Activated CD8-positive, alpha-beta memory T cell treated with anti-CD3 and anti-CD28 coated beads, Interleukin-2, amount 50 U/mL, for 24 hours (primary cell): Measurements from ENCODE around the gene MIF.
"Not testable (repeated sequence)": the region's sequence is repeated elsewhere in the genome, so short reads cannot be mapped to it uniquely, and the experiment has no call there.

Source experiments
- DNase-seq: peaks from one replicate; pipeline ENCODE4 v3.0.0-alpha.2; 2020; ENCODE audit errors: extremely low read depth

MIF gene

GRCh38 chr22:23877566-23877965 lies 16.6 kb upstream of the MIF start:
- no peak for DNase-seq

- DNase-seq: no peak
Measured at GRCh38 chr22:23878219-23878618, 16.0 kb upstream of the MIF start.

DNA sequence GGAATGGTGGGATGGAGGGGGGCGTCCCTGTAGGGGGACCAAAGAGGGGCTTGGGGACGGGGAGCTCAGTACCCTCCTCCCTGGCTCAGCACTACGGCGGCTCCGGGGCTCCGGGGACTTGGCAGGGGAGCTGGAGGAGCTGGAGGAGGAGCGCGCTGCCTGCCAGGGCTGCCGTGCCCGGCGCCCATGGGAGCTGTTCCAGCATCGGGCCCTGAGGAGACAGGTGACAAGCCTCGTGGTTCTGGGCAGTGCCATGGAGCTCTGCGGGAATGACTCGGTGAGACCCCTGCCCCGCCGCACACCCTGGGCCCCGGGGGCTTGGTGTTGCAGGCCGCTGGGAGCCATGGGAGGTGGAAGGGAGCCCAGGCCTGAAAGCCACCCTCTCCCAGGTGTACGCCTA lies 11.8 kb upstream of the MIF start:
- DNase-seq: no peak

DNA sequence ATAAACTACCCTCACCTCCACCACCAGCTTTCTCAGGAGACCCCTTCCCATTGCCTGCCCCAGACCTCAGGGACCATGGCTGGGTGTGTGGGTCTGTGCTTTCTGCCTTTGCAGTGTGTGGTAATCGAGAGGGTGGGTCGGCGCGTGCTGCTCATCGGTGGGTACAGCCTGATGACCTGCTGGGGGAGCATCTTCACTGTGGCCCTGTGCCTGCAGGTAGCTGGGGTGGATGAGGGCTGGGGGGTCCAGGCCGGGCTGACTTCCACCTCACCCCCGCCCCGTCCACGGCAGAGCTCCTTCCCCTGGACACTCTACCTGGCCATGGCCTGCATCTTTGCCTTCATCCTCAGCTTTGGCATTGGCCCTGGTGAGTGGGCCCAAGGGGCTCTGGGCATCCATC lies 10.5 kb upstream of the MIF start:
- DNase-seq: no peak

DNA sequence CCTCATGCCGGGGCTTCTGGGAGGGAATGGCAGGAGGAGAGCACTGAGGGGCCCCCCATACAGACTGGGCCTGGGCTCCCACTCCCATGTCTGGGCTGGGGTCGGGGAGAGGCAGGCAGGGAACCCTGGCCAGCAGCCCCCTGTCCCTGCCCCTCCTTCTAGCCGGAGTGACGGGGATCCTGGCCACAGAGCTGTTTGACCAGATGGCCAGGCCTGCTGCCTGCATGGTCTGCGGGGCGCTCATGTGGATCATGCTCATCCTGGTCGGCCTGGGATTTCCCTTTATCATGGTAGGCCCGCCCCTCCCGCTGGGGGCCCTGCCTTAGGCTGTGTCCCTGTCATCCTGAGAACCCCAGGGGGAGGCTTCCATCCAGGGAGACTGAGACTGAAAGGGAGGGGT lies 10.0 kb upstream of the MIF start:
- DNase-seq: no peak

DNA sequence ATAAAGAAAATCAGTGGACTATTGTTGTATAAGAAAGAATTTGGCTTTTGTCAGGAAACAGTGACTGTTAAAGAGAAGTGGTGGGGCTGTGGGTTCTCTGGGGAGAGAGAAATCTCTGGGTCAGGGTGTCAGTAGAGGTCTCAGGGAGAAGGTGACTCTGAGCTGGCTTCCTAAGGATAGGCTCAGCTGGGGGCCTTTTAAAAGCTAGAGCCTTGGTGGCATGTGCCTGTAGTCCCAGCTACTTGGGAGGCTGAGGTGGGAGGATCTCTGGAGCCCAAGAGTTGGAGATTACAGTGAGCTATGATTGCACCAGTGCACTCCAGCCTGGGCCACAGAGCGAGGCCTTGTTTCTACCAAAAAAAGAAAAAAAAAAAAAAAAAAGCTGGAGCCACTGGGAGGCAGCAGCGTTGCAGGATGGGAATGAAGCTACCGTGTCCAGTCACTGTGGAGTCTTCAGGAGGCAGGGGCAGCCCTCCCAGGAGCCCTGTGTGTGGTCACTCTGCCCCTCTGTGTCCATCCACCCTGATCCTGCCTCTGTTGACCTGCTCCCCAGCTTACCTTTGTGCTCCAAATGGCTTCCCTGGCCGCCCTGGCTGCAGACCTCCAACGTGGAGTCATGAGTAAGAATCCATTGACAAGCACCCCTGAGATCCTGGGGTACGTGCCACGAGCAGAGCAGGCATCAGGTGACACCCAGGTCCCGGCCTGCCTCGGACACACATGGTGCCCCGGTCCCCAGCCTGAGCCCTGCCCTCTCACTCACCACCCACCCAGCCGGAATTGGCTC lies 5.4 kb upstream of the MIF start:
- DNase-seq: no peak

GRCh38 chr22:23889620-23890019 lies 4.6 kb upstream of the MIF start:
- no peak for DNase-seq

DNA sequence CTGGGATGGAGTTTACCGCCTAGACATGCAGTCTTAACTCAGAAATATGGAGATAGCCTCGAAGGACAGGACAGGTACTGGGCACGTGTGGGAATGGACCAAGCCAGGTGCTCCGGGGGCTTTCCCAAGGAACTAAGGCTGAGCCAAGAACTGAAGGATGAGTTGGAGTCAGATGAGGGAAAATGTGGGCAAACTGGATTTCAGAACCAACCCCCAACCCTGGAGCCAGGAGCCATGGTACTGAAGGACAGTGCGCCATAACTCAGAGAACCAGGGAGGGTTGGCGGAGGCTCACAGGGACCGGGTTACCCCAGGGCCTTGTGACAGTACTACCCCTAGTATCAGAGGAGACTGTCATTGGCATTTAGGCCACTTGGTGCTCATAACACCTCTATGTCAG lies 2.5 kb upstream of the MIF start:
- DNase-seq: no peak

DNA sequence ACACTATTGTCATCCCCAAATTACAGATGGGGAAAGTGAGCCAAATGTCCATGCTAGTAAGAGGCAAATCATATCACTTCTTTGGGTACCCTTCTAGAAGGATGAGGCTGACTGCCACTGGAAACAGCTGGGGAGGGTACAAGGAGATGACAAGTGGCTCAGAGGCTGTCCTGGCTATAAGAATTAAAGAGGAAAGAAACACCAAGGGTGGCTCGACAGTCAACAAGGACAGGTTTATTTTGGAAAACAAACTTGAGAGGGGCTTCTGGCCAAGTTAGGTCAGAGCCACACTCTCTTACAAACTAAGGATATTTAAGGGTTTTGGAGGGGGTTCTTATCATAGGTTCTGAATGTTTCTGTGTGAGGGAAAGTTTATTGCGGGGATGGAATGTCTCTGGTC lies 2.1 kb upstream of the MIF start:
- DNase-seq: no peak

GRCh38 chr22:23892706-23893105 lies 1.5 kb upstream of the MIF start:
- no peak for DNase-seq

GRCh38 chr22:23893121-23893944 lies 850 bp upstream of the MIF start:
- no peak for DNase-seq

DNA sequence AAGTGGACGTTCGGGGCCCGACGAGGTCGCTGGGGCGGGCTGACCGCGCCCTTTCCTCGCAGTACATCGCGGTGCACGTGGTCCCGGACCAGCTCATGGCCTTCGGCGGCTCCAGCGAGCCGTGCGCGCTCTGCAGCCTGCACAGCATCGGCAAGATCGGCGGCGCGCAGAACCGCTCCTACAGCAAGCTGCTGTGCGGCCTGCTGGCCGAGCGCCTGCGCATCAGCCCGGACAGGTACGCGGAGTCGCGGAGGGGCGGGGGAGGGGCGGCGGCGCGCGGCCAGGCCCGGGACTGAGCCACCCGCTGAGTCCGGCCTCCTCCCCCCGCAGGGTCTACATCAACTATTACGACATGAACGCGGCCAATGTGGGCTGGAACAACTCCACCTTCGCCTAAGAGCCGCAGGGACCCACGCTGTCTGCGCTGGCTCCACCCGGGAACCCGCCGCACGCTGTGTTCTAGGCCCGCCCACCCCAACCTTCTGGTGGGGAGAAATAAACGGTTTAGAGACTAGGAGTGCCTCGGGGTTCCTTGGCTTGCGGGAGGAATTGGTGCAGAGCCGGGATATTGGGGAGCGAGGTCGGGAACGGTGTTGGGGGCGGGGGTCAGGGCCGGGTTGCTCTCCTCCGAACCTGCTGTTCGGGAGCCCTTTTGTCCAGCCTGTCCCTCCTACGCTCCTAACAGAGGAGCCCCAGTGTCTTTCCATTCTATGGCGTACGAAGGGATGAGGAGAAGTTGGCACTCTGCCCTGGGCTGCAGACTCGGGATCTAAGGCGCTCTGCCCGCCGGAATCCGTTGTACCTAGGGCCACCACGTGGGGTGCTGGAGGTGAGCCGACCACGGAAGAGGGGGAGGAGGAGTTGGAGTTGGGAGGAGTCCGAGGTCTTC lies 771 bp downstream of the MIF start:
- DNase-seq: no peak

- DNase-seq: no peak
Measured at GRCh38 chr22:23895599-23896144, 1.5 kb downstream of the MIF start.

- DNase-seq: no peak
Measured at GRCh38 chr22:23896166-23896522, 2.0 kb downstream of the MIF start.

DNA sequence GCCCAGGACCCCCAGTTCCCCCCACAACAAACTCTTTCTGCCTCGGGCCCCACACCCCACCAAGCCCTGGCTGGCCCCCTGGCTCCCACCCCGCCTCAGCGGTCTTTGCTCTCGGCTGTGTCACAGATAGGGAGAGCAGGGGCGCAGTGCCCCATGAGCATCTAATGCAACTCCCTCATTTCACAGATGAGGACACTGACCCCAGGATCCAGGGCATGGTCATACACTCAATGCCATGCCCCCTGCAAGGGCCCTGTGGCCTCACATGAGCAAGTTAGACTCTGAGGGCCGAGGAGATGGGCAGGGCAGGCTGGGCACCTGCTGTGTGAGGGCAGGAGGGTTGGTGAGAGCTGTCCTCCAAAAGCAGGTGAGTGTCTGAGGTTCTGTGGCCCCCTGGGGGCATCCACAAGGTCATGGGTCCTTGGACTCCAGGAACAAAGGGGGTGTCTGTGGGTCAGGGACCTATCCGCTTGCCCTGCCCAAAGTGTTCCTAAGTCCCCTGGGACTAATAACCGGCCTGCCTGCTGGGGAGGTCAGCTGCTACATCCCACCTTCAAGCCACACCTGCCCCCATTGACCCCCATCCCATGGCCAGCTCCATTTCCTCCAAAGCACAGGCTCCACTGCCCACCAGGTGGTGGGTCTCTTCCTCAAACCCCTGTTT lies 2.5 kb downstream of the MIF start:
- no peak for DNase-seq

- no peak for DNase-seq
Measured at GRCh38 chr22:23897320-23897719, 3.1 kb downstream of the MIF start.

- no peak for DNase-seq
Measured at GRCh38 chr22:23898006-23898974, 4.1 kb downstream of the MIF start.

DNA sequence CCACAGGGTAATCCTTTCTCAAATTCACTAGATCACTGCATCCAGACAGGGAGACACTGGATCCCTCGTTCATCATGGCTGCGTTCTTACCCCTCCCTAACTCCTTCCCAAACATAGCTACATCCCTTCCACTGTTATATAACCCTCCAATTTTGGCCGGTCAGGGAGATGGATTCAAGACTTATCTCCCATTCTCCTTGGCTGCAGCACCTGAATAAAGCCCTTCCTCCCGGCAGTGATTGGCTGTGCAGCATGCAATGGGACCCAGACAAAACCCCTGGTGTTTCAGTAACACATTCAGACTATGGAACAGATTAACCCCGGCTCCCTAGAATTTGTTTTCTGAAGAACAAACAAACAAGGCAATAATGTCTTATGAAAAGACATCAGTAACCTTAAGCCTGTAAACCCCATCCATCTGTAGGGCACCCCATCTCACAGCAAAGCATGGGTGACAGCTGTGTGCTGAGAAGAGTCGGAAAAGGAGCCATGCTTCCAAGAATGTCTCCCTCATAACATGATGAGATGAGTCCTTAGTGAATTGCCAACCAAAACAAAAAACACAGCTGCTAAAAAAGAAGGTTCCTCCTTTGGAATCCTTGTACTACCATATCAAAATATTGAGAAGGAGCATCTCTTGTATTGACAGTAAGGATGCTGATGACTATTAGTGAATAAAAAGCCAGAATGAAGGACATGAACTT lies 5.0 kb downstream of the MIF start:
- DNase-seq: no peak

DNA sequence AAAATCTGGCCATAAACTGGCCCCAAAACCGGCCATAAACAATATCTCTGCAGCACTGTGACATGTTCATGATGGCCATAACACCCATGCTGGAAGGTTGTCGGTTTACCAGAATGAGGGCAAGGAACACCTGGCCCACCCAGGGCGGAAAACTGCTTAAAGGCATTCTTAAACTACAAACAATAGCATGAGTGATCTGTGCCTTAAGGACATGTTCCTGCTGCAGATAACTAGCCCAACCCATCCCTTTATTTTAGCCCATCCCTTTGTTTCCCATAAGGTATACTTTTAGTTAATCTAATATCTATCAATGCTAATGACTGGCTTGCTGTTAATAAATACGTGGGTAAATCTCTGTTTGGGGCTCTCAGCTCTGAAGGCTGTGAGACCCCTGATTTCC lies 6.0 kb downstream of the MIF start:
- not testable (repeated sequence) for DNase-seq

- DNase-seq: no peak
Measured at GRCh38 chr22:23901600-23901999, 7.4 kb downstream of the MIF start.
